SIG-M5 treated with dmso at 0.1 percent for 504 hours (cell line): ENCODE data around the gene SPATC1L.

ENCODE experiments used
- DNase-seq: peaks from one replicate; lab custom pipeline; 2025; ENCODE audit not compliant: unreplicated experiment; lab: John Stamatoyannopoulos, UW

SPATC1L gene

DNA sequence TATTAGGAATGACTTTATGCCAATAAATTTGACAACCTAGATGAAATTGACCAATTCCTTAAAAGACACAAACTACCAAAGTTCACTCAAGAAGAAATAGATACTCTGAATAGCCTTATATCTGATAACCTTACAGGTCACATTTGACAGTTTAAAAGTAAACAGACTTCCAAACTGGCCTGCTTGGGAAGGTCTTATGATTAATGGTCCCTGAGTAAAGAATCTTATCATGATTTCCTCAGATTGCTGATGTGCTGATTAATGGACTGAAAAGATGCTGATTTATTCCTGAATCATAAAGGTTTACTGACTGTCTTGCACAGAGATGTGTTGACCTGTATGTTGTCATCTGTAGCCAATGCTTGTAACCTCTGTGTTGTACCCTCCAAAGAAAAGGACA, 19.2 kb downstream of the SPATC1L start:
- DNase-seq: no peak

GRCh38 chr21:46163380-46163779, 20.9 kb downstream of the SPATC1L start:
- DNase-seq: no peak

DNA sequence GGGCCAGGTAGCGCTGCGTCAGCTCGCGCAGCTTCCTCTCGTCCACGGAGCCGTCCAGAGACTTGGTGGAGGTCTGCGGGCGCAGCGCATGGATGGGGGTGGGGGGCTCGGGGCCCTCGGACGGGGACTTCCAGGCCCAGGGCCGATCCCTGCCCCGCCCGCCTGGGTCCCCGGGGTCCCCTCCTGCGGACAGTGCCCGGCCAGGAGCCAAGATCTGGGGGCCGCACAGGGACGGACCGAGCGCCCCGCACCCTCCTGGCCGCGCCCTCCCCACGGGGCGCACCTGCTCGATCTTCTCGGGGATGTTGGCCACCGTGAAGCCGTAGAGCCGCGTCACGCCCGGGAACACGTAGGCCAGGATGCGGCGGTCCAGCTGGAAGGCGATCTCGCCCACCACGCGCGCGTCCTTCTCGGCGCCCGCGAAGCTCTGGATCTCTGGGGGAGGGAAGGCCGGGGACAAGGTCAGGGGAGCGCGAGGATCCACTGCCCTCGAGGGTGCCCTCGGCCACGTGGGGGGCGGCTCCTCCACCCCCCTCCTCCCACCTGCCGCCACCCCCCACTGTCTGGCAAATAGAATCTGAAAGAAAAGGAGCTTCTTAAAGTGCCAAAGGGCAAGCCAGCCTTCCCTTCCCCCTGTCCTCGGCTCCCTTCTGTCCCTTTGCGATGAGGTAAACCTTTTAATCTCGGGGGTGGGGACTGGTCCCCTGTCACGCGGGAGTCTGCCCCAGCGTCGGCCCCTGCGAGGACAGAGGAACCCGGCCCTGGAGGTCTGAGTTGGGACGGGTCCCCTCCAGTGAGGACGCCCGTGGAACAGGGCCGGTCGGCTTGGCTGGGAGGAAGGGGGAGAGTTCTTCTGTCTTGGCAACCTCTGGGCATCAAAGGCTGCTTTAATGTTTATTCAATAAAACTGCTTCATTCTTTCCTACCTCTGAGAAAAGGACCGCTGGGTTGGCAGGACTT, 22.3 kb downstream of the SPATC1L start:
- DNase-seq: no peak

GRCh38 chr21:46160907-46161632, 23.2 kb downstream of the SPATC1L start:
- no peak for DNase-seq

- DNase-seq: no peak
Measured at GRCh38 chr21:46160657-46160906, 23.7 kb downstream of the SPATC1L start.

DNA sequence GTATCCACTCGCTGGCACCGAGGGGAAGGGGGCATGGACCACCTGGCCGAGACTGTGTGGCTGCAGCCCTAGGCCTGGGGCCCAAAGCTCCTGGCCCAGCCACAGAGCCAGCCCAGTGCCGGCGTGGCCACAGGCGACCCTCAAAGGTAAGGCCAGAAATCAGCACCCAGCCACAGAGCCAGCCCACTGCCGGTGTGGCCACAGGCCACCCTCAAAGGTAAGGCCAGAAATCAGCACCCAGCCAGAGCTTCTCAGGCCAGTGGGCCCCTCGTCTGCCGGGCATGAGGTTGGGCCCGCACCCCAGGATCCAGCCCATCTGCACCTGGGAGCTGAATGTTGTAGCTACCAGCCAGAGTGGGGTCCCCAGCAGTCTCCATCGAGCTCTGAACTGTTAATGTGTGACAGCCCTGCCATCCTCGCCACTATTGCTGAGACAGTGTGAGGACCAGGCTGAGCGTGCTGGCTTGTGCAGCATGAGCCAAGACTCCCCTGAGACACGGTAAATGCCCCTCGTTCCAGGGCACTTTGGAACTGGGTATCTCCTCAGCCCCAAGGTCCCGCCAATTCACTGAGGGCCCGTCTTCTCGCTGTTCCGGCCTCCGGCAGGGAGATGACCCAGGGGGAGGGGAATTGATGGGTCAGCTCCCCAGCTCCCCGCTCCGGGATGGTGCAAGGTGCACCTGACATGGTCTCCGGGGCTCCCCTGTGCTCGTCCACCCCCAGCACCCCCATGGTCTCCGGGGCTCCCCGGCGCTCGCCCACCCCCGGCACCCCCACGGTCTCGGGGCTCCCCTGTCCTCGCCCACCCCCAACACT, 24.2 kb downstream of the SPATC1L start:
- no peak for DNase-seq

DNA sequence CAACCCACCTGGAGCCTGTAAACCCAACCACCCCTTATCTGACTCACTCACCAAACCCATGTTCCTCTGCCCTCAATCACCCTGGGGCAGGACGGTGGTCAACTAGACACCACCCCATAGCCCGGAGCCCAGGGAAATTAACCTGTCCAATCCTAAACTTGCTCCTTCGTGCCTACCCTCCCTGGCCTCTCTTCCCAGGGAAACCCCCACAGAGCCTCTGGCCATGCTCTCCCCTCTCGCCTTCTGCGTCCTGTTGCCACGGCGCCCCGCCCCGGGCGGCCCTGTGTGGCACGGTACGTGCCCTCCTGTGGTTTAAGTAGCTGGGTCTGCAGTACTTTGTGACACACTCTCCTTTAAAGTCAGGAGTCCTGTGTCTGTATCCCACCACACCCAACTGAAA, 24.9 kb downstream of the SPATC1L start:
- no peak for DNase-seq

DNA sequence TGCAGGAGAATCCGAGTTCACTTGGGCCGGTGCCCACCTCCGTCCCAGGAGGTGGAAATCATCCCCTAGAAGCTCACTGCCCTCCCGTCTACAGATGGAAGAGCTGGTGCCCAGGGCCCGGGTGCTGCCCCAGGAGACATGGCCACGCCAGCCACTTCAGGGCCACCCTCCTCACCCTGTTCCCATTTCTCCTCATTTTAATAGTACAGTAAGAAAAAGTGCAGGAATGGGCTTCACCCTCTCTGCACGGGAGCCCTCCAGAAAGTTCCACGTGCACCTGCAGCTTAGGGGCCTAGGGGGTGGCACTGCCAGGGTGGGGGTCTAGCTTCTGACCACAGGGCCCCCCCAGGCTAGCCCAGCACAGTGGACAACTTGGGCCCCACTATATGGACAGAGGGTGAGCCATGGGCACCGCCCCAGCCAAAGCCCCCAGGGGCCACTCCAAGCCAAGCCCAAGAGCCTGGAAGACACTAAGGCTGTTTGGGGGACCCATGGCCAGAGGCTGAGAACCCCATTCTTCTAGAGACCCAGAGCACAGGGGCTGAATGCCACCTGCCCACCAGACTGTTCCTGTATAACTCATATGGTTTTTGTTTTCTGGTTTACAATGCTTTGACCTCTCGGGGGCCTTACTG, 25.5 kb downstream of the SPATC1L start:
- DNase-seq: no peak

DNA sequence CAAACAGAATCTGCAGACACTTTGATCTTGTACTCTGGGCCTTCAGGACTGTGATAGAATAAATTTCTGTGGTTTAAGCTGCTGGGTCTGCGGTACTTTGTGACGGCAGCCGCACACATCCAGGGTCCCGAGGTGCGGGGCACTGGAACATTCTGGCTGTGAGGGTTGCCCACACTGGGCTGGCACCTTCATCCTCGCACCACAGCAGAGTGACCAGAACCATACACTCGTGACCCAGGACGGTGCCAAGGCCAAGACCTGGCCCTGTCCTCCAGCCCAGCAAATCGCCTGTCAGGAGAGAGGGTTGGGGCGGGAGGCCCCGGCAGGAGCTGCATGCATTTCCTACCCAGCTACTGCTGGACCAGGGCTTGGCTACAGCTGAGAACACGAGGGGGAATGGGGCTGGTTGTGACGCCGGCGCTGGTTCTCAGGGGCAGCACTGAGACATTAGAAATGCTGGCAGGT, 26.2 kb downstream of the SPATC1L start:
- no peak for DNase-seq

DNA sequence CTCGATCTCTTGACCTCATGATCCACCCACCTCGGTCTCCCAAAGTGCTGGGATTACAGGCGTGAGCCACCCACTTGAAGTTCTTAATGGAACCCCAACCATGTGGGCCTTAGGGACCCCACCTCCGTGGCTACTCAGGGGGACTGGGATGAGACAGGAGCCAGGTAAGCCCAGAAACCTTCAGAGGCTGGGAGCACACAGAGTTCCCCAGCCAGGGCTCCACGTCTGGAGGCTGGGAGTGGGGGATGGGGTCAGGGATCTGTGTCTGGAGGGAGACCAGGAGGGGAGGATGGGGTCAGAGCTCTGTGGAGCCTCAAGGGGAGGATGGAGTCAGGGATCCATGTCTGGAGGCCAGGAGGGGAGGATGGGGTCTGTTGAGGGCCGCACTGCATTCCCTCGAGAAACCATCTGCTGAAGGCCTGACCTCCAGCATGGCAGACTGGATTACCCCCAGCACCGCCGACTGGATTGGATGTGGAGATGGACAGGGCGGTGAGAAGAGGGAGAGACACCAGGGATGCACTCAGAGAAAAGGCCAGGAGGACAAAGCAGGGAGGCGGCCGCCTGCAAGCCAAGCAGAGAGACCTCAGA, 26.8 kb downstream of the SPATC1L start:
- no peak for DNase-seq

- no peak for DNase-seq
Measured at GRCh38 chr21:46156678-46157077, 27.6 kb downstream of the SPATC1L start.

DNA sequence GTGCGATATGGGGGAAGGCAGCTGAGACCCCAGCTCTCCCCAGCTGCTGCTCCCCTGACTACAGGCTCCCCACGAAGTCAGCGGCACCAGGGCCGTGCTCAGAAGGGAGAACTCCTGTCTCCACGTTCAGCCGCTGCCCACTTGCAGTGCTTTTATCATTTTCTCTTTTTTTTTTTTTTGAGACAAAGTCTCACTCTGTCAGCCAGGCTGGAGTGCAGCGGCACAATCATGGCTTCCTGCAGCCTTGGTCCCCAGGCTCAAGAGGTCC, 27.9 kb downstream of the SPATC1L start:
- DNase-seq: no peak

- no peak for DNase-seq
Measured at GRCh38 chr21:46155514-46156377, 28.5 kb downstream of the SPATC1L start, which contains the start of gene FTCD. TSS of gene FTCD (minus strand) at chr21:46155579. CDS start at chr21:46155523, 56 bp downstream.

DNA sequence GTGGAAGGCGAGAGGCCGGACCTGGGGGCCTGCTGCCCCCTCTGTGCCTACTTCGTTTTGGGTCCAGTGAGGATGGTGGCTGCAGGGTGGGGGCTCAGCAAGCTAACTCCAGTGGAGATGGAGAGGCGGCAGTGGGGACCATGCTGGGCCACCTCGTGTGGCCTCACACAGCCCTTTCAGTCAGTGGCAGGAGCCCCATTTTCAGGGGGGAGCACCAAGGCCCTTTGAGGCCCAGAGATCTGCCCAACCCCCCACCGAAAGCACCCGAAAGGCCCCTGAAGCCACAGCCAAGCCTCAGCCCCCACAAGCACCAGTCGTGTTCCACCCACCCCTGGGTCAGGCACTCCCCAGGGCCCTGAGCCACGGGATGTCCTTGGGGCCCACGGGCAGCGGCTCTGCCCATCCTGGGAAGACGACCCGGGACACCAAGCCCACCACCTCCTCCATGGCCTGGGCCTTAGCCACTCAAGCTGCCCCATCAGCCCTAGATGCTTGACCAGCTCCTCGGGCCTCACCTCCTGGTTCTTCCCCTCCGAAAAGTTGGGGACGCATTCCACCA, 29.2 kb downstream of the SPATC1L start:
- DNase-seq: no peak

DNA sequence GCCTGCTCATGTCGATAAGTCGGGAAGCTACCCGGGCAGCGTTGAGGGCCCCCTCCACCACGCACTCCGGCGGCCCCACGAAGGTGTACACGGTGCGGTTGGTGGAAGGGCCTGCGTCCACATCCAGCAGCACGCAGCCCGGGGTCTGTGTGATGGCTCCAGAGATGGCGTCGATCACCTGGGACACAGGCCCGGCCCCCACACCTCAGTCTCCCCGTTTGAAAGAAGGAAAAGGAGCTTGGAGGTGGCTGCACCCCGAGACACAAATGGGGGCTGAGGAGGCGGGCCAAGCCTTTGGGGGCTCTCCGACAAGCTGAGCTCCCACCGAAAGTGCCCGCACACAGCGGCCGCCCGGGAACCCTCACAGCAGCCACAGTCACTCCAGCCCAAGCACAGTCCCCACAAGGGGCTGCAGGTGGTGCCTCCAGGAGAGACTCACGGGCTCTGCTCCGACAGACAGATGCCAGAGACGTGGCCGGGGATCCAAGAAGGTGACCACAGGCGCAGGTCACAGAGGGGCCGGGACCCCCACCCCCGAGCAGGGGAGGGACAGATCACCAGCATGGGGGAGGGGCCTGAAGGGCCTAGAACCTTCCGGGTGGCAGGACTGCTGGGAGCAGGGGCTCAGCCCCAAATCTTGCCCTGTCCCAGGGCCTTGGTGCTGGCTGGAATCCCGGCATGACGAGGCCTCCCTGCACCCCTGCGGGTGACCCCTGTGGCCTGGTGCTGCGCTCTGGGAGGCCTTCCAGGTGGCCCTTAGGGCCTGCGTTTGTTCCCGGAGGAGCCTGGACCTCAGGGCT, 29.9 kb downstream of the SPATC1L start:
- DNase-seq: no peak

DNA sequence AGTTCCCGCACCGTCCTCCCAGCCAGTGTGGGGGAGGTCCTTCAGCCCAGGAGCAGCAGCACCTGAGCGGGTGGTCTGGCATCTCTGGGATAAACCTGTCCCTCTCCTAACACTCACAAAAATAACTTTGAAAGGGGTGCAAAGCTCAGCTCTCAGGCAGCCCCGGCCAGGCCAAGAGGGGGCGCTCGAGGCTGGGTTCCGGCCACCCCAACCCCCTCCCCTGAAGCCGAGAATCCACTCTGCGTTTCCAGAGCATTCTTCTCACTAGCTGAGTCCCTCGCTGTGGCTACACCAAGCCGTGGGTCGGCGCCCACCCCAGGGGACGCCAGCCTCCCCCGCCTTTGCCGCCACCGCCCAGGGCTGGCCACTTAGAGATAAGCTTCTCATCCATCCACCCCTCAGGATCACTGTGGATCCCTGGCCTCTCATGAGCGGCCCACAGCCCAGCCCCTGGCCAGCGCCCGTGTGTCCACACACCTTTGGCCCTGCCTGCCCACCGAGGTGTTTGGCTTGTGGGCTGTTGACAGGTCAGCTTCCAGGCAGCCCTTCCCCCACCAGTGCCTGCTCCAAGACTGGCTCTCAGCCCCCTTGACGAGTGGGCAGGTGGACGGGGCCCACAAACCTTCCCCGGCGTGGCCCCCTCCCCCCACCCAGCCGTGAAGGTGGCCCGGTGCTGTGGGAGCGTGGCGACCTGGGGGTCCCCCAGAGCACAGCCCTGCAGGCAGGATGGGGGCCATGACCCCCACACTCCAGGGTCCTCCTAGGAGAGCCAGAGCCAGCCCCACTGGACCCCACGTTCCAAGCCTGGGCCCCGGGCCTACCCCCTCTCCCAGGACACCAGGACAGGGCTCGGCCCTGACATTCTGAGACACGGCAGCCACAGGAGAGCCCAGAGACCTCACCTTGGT, 30.8 kb downstream of the SPATC1L start:
- DNase-seq: peak; percentile 9

DNA sequence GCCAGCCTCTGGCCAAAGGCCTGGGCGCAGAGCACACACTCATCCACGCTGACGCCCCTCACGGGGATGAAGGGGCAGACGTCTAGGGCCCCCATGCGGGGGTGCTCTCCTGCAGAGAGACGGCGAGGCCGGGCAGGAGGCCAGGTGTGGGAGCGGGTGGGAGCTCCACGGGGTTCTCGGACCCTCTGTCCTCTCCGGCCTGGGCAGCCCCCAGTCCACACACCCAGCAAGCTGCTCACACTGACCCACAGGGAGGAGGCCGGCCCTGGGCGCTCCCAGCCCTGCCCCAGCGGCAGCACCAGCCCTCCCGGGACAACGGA, 31.4 kb downstream of the SPATC1L start:
- no peak for DNase-seq
